Measurements from ENCODE around the gene PCDHA4.

- TF ChIP-seq CTCF (IDR thresholded peaks at IDR 0.05), result no peak
- TF ChIP-seq POLR2A (IDR thresholded peaks at IDR 0.05), result no peak
Observed at GRCh38 chr5:140795259-140795641, 11.6 kb upstream of the PCDHA4 start.
